Mesenchymal stem cell (in vitro differentiated cells and primary cell): Measurements from ENCODE around the gene MGLL.

ENCODE experiments used
- DNase-seq: peaks from one replicate; pipeline ENCODE4 v3.0.0-alpha.2; 2013
- H2AFZ ChIP-seq: one replicate; pipeline ENCODE4 v1.6.1; 2013; ENCODE audit warnings: low read depth, mild to moderate bottlenecking, control low read depth, inconsistent platforms, low read length, moderate library complexity
- H2AK5ac ChIP-seq: 2 replicates; pipeline ENCODE4 v1.6.1; 2013; ENCODE audit warnings: low read length, moderate library complexity, mild to moderate bottlenecking, inconsistent platforms; ENCODE audit not compliant: severe bottlenecking
- H2BK120ac ChIP-seq: one replicate; pipeline ENCODE4 v1.6.1; 2013; ENCODE audit warnings: low read depth, mild to moderate bottlenecking, inconsistent platforms, low read length, moderate library complexity
- H2BK12ac ChIP-seq, 2 experiments: one replicate each; pipeline ENCODE4 v1.6.1; 2013; ENCODE audit warnings: inconsistent platforms in 2 of 2, low read length in 2 of 2, mild to moderate bottlenecking in 2 of 2, moderate library complexity in 2 of 2, control low read depth in 1 of 2
- H2BK15ac ChIP-seq: one replicate; pipeline ENCODE4 v1.6.1; 2013; ENCODE audit warnings: mild to moderate bottlenecking, low read depth, inconsistent platforms; ENCODE audit not compliant: poor library complexity, severe bottlenecking
- H2BK5ac ChIP-seq: 2 replicates; pipeline ENCODE4 v1.6.1; 2013; ENCODE audit warnings: low read depth, mild to moderate bottlenecking, low read length, control low read depth, inconsistent platforms; ENCODE audit not compliant: poor library complexity, severe bottlenecking
- H3K14ac ChIP-seq, 2 experiments: one replicate each; pipeline ENCODE4 v1.6.1; 2013; ENCODE audit warnings: inconsistent platforms in 2 of 2, low read length in 2 of 2, control low read depth in 1 of 2, mild to moderate bottlenecking in 1 of 2, moderate library complexity in 1 of 2
- H3K18ac ChIP-seq, 2 experiments: one replicate each; pipeline ENCODE4 v1.6.1; 2013; ENCODE audit warnings: inconsistent platforms in 2 of 2, low read length in 2 of 2, control low read depth in 1 of 2, low read depth in 1 of 2, mild to moderate bottlenecking in 1 of 2
- H3K23ac ChIP-seq, 2 experiments: one replicate each; pipeline ENCODE4 v1.6.1; 2013; ENCODE audit warnings: inconsistent platforms in 2 of 2, low read length in 2 of 2, mild to moderate bottlenecking in 2 of 2, moderate library complexity in 2 of 2, control low read depth in 1 of 2
- H3K27ac ChIP-seq: 2 replicates; pipeline ENCODE4 v1.5.1; 2013; ENCODE audit warnings: mild to moderate bottlenecking, moderate library complexity, low read length, control low read depth, inconsistent platforms; ENCODE audit not compliant: poor library complexity, severe bottlenecking
- H3K27me3 ChIP-seq, 2 experiments: 2 replicates each; pipeline versions ENCODE4 v1.6.1 to v1.7.0; 2013; ENCODE audit warnings: low read length in 2 of 2, mild to moderate bottlenecking in 2 of 2, moderate library complexity in 2 of 2, control low read depth in 1 of 2, inconsistent platforms in 1 of 2; ENCODE audit not compliant: control insufficient read depth in 1 of 2, insufficient read depth in 1 of 2
- H3K36me3 ChIP-seq, 2 experiments: 2 replicates each; pipeline versions ENCODE4 v1.6.1 to v1.7.0; 2013; ENCODE audit warnings: low read length in 2 of 2, control low read depth in 1 of 2, inconsistent platforms in 1 of 2, low read depth in 1 of 2, mild to moderate bottlenecking in 1 of 2; ENCODE audit not compliant: insufficient read depth in 2 of 2, control insufficient read depth in 1 of 2
- H3K4ac ChIP-seq, 2 experiments: one replicate each; pipeline ENCODE4 v1.6.1; 2013; ENCODE audit warnings: inconsistent platforms in 2 of 2, low read length in 2 of 2, mild to moderate bottlenecking in 2 of 2, moderate library complexity in 2 of 2, control low read depth in 1 of 2, low read depth in 1 of 2
- H3K4me1 ChIP-seq: 2 replicates; pipeline ENCODE4 v1.6.1; 2013; ENCODE audit warnings: low read depth, low read length, control low read depth; ENCODE audit not compliant: control insufficient read depth, insufficient read depth
- H3K4me2 ChIP-seq: 2 replicates; pipeline ENCODE4 v1.6.1; 2013; ENCODE audit warnings: low read length, mild to moderate bottlenecking, inconsistent platforms; ENCODE audit not compliant: poor library complexity, severe bottlenecking
- H3K4me3 ChIP-seq, 2 experiments: 2 replicates each; pipeline versions ENCODE4 v1.5.1 to v1.7.0; 2013; ENCODE audit warnings: low read length in 2 of 2, mild to moderate bottlenecking in 2 of 2, control low read depth in 1 of 2, low read depth in 1 of 2; ENCODE audit not compliant: insufficient read depth in 1 of 2
- H3K79me1 ChIP-seq: replicated peaks from 2 replicates; pipeline ENCODE4 v1.6.1; 2013; ENCODE audit warnings: mild to moderate bottlenecking, control low read depth, low read length, inconsistent platforms; ENCODE audit not compliant: poor library complexity, severe bottlenecking
- H3K9ac ChIP-seq: 2 replicates; pipeline ENCODE4 v1.7.0; 2013; ENCODE audit warnings: mild to moderate bottlenecking, low read length, moderate library complexity
- H3K9me3 ChIP-seq: 2 replicates; pipeline ENCODE4 v1.7.0; 2013; ENCODE audit warnings: mild to moderate bottlenecking, low read length; ENCODE audit not compliant: control insufficient read depth
- H4K8ac ChIP-seq: one replicate; pipeline ENCODE4 v1.6.1; 2013; ENCODE audit warnings: inconsistent platforms, mild to moderate bottlenecking, low read length, moderate library complexity
- H4K91ac ChIP-seq: one replicate; pipeline ENCODE4 v1.6.1; 2013; ENCODE audit warnings: mild to moderate bottlenecking, low read length, inconsistent platforms
- WGBS: methylation state at CpG from one replicate; pipeline ENCODE4 v1.1.7; 2013; ENCODE audit warnings: mixed read lengths; 5-methylcytosine and 5-hydroxymethylcytosine counted together

MGLL gene

GRCh38 chr3:127697551-127698240 lies 124.6 kb downstream of the MGLL start:
- Histone ChIP-seq H3K9ac (peak overlapping the region; percentile 64), H3K4ac (peak overlapping the region; percentile 55 to 84), H3K79me1 (peaks cover 36% of the 10 kb centered on the region), H3K4me1 (peaks cover 50% of the 10 kb centered on the region), H3K36me3 (peaks cover 17 to 48% of the 10 kb centered on the region in 2 experiments), H2AFZ (peak overlapping the region; percentile 30), H4K8ac (peak overlapping the region; percentile 98), H3K4me3 (peak overlapping the region in 1 of 2 experiments; percentile 25), H3K4me2 (no peak overlapping the region), H3K27ac (peak overlapping the region; percentile 63), H2AK5ac (peak overlapping the region; percentile 14), H3K9me3 (no peaks in the 10 kb centered on the region), H2BK120ac (peak overlapping the region; percentile 74), H3K18ac (peak overlapping the region; percentile 74 to 81), H4K91ac (peak overlapping the region; percentile 94), H3K27me3 (no peaks in the 10 kb centered on the region), H2BK5ac (no peak overlapping the region), H3K14ac (peak overlapping the region in 1 of 2 experiments; percentile 6), H3K23ac (no peak overlapping the region), H2BK12ac (peak overlapping the region; percentile 69 to 79), H2BK15ac (peak overlapping the region; percentile 35)
- DNase-seq: peak; percentile 84
- 38% methylated on average over 16 of the region's 16 CpGs for WGBS

DNA sequence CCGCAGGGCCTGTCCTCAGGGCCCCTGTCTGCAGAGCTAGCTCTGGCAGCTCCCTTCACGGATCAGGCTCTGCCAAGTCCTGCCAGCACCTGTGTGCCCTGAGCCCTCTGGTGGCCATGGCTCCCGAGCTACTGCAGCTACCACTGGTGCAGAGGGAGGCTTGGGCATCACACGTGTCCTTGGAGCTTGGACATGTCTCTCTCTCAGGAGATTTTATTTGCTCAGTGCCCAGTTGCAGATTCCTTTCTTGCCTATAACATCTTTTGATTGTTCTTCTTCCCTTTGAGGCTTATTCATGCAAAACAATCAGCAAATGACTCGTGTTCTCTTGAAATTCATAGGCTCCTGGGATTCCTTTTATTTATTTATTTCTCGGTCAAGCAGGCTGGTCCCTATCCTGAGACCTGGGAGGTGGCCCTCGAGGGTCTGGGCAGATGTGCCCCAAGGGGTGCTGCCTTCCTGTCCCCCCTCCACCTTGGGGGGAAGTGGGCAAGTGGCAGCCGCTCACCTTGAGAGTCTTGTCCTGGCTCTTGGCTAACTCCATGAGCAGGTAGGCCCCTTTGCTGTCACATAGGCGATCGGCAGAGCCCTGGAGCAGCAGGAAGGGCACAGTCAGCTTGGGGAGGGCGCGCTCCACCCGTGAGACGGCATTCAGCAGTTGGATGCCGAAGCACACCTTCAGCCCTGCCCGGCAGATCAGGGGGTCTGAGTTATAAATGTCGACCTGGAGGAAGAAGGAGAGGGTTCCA lies 127.7 kb downstream of the MGLL start:
- WGBS: 86% methylated on average over 17 of the region's 17 CpGs
- Histone ChIP-seq H3K14ac (no peak overlapping the region), H2BK12ac (no peak overlapping the region), H3K4me1 (peaks cover 64% of the 10 kb centered on the region), H3K4me3 (no peak overlapping the region), H4K91ac (no peak overlapping the region), H3K36me3 (peaks cover 33 to 43% of the 10 kb centered on the region in 2 experiments), H2BK5ac (no peak overlapping the region), H3K23ac (no peak overlapping the region), H3K9ac (no peak overlapping the region), H3K18ac (peak overlapping the region in 1 of 2 experiments; percentile 24), H2BK15ac (no peak overlapping the region), H3K27me3 (no peaks in the 10 kb centered on the region), H3K79me1 (peaks cover 20% of the 10 kb centered on the region), H3K4ac (no peak overlapping the region), H3K9me3 (no peaks in the 10 kb centered on the region), H2BK120ac (no peak overlapping the region), H2AFZ (no peak overlapping the region), H2AK5ac (peak overlapping the region; percentile 60), H3K4me2 (no peak overlapping the region), H4K8ac (no peak overlapping the region), H3K27ac (no peak overlapping the region)
- DNase-seq: no peak

GRCh38 chr3:127693336-127693843 lies 128.9 kb downstream of the MGLL start:
- Histone ChIP-seq H2AFZ (no peak overlapping the region), H3K79me1 (peaks cover 19% of the 10 kb centered on the region)
- WGBS: 95% methylated on average over 7 of the region's 7 CpGs

More at GRCh38 chr3:127693336-127693843, 128.9 kb downstream of the MGLL start:
- H3K36me3 ChIP-seq: peaks cover 41 to 49% of the 10 kb centered on the region in 2 experiments
- H2BK120ac ChIP-seq: no peak overlapping the region
- H2AK5ac ChIP-seq: peak overlapping the region; percentile 1
- no peak overlapping the region for H2BK15ac ChIP-seq
- H3K14ac ChIP-seq: no peak overlapping the region
- no peak overlapping the region for H3K23ac ChIP-seq
- no peaks in the 10 kb centered on the region for H3K27me3 ChIP-seq
- no peak overlapping the region for H3K27ac ChIP-seq
- H4K91ac ChIP-seq: no peak overlapping the region
- H3K9ac ChIP-seq: no peak overlapping the region
- H3K4me2 ChIP-seq: no peak overlapping the region
- no peak overlapping the region for H2BK5ac ChIP-seq
- no peak overlapping the region for H4K8ac ChIP-seq
- H3K9me3 ChIP-seq: no peaks in the 10 kb centered on the region
- H3K4ac ChIP-seq: no peak overlapping the region
- no peak overlapping the region for H3K18ac ChIP-seq
- peaks cover 69% of the 10 kb centered on the region for H3K4me1 ChIP-seq
- H2BK12ac ChIP-seq: no peak overlapping the region
- no peak overlapping the region for H3K4me3 ChIP-seq
- DNase-seq: no peak
